GM21367 (cell line): ENCODE results near the gene THBS2.
"Not testable (repeated sequence)": the region's sequence is repeated elsewhere in the genome, so short reads cannot be mapped to it uniquely, and the experiment has no call there.

Experiments
- ATAC-seq: cut with Tn5 transposase; IDR thresholded peaks from one replicate; pipeline ENCODE4 v1.9.1; 2021; ENCODE audit not compliant: unreplicated experiment

THBS2 gene

DNA sequence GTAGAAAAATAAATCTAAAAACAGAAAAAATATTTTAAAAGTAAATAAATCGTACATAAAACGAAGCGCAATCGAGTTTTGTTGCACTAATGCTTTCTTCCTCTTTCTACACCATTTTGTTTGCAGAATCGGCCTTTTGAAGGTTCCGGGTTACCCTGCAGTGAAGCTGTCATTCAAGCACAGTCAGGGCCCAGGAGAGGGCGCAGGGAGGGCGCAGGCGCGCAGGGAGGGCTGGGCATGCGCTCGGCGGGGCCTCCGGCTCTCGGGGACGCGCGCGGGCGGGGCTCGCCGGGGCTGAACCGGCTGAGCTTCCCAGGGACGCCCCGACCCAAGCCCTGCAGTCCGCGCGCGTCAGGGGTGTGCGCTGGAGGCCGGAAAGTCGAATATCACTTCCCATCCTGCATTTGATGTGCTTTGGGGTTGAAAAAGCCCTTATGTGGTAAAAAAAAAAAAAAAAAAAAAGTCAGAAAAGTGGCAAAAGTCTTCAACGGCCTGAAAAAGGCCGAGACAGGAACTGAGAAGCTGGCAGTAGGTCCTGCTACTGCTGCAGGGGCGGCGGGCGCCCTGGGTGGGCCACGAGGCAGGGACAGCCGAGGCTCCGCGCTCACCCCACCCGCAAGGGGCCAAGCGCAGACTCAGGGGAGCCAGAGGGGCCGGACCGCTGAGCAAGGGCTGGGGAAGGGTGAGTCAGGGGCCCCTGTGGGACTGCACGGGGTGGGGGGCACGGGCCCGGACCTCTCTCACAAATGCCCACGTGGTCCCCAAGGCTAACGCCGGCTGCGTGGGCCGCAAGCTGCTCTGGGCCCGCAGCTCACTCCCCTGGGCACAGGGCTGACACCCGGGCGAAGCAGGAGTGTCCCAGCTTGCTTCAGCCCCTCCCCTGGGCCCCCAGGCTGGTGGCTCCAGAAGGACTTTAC, 40.5 kb downstream of the THBS2 start:
- ATAC-seq = peak; percentile 100

DNA sequence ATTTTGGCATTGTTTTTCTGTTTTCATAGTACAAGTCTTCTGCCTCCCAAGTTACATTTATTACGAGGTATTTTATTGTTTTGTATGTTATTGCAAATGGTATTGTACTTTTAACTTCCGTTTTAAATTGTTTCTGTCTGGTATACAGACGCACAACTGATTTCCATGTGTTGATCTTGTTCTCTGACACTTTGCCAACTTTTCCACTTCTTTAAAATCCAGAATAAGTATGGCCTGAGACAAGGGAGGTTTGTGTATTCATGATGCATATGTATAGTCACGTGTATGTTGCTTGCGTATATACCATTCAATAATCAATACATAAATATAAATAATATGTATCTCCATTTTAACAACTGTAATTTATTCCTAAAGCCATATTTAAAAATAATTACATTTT, 41.2 kb downstream of the THBS2 start:
- ATAC-seq = no peak

GRCh38 chr6:169211881-169212280, 41.8 kb downstream of the THBS2 start:
- no peak for ATAC-seq

DNA sequence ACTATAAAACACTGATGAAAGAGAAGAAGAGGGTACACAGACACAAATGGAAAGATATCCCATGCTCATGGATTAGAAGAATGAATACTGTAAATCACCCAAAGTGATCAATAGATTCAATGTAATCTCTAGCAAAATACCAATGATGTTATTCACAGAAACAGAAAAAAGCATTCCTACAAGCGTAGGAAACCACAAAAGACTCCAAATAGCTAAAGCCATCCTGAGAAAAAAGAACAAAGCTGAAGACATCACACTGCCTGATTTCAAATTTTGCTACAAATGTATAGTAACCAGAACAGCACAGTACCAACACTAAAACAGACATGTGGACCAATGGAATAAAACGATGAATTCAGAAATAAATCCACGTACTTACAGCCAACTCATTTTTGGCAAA, 43.0 kb downstream of the THBS2 start:
- ATAC-seq = no peak

DNA sequence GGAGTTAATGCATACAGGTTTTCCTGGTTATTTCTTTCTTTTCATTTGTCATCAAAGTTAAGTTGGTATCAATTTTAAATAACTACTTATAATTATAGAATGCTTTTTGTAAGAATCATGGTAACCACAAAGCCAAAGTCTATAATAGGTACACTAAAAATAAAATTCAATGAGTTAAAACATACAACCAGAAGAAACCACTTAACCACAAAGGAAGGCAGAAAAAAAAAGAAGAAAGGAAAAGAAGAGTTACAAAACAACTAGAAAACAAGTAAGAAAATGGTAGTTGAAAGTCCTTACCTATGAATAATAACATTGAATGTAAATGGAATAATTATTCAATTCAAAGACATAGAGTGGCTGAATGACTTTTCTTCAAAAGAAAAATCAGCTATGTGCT, 45.6 kb downstream of the THBS2 start:
- no peak for ATAC-seq

GRCh38 chr6:169207482-169207881, 46.2 kb downstream of the THBS2 start:
- no peak for ATAC-seq

DNA sequence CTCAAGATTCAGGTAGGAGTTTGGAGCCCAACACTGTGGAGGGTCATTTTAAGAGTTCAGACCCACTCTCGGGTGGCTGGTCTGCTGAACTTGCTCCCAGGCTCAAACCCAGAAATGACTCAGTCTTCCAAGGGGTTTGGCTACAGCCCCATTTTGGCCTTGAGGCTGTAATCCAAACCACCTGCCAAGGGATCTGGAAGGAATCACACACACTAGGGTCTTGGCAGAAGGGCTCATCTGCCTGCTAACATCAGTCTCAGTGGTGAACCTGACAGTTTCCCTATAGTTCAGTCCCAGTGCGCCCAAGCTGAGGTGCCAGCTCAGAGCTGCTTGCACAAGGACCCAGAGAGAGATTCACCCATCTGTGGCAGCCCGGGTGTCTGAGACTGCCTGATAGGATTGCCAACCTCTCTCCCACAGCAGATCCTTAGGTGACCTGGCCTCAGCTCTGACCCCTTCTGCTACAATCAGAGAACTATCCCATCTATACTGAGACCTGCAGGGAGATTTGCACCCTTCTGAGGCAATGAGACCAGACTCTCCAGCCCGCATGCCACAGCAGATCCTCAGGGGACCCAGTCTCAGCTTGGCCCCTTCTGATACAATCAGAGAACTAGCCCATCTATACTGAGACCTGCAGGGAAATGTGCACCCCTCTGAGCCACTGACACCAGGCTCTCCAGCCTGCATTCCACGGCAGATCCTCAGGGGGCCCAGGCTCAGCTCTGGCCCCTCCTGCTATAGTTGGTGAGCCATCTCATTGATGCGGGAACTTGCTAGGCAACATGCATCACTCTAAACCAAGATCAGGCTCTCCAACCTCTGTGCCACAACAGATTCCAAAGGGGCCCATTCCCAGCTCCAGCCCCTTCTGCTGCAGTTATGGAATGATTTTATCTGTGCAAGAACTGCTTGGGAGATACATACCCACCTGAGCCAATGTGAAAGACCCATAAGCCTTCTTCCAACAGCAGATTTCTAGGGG, 48.2 kb downstream of the THBS2 start:
- ATAC-seq = no peak

- no peak for ATAC-seq
Observed at GRCh38 chr6:169204167-169204566, 49.5 kb downstream of the THBS2 start.

- no peak for ATAC-seq
Observed at GRCh38 chr6:169201985-169202384, 51.7 kb downstream of the THBS2 start.

DNA sequence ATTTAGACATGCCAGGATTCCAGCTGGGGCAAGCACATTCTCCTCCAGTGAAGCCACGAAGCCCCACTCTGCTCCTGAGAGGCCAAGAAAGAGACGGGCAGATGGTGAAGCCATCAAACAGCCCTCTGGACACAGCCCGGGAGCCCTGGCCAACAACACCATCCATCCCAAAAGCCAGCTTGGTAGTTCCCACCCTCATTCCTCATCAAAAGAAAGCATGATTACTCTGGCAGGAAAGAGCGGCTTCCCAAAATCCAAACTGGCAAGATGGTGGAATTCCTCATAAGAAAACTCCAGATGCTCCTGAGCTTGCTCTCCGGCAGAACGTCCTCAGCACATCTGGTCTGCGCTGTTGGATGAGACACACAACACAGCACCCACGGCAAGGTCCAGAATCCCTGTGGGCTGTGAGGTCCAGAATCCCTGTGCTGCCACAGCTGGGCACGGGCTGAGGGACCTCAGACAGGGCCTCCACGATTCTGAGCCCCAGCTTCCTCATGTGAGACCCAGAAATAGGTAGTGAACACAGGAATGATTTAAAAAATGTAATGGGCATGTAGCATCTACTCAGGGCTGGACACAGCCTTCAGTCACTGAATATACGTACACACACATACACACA, 52.6 kb downstream of the THBS2 start:
- no peak for ATAC-seq

GRCh38 chr6:169199625-169200335, 53.9 kb downstream of the THBS2 start:
- no peak for ATAC-seq

GRCh38 chr6:169198885-169199284, 54.8 kb downstream of the THBS2 start:
- ATAC-seq = no peak

- not testable (repeated sequence) for ATAC-seq
Observed at GRCh38 chr6:169197929-169198328, 55.7 kb downstream of the THBS2 start.

GRCh38 chr6:169196279-169196678, 57.4 kb downstream of the THBS2 start:
- ATAC-seq = not testable (repeated sequence)

DNA sequence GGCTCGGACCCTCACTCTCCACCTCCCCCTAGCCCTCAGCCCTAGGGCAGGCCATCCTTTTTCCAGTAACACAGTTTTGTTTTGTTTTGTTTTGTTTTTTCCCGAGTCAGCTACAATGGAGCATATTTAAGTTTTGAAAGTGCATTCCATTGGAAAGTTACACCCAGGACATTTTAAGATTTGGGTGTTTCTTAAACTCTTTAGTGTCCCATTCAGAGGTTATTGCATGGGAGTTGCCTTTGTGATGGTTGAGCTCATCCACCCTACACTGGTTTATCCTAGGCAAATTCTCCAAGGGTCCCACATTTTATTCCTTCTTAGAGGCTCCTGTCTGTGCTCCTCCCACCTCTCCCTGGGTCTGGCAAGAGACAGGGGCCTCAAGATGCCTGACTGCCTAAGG, 58.9 kb downstream of the THBS2 start:
- no peak for ATAC-seq

DNA sequence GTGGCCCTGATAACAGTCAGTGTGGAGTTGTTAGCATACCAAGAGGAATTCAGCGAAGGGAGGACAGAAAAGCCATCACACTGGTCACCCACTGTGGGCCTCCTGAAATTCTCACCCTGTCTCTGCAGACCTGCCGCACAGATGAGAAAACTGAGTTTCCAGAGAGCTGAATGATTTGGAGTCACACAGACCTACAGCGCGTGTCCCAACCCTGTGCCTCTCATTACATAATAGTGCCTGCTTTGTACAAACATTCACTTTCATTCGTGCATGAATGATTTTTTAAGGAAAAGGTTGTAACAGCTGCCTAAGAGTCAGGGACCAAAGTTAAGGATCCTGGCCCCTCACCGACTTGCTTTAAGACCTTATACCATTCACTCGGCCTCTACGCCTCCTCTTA, 62.7 kb downstream of the THBS2 start:
- no peak for ATAC-seq

DNA sequence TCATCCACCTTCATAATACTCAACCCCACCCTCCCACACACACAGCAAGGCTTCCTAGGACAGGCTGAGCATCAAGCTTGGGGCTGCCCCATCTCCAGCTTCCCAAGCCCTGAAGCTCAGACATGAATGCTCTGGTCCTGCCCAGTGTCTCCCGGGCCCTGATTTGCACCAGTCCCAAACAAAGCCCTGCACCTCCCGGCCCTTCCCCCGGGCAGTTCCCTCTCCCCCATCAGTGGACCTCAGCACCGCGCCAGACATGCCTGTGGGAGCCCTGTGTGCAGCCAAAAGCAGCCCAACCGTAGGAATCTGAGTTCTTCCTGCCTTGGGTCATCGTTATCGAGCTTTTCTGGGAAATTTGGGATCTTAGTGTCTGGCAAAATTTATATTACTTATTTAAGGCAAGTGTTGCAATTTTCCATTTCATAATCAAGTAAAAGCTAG, 63.5 kb downstream of the THBS2 start:
- ATAC-seq = no peak

- no peak for ATAC-seq
Observed at GRCh38 chr6:169189686-169190085, 64.0 kb downstream of the THBS2 start.

GRCh38 chr6:169189182-169189581, 64.5 kb downstream of the THBS2 start:
- no peak for ATAC-seq

DNA sequence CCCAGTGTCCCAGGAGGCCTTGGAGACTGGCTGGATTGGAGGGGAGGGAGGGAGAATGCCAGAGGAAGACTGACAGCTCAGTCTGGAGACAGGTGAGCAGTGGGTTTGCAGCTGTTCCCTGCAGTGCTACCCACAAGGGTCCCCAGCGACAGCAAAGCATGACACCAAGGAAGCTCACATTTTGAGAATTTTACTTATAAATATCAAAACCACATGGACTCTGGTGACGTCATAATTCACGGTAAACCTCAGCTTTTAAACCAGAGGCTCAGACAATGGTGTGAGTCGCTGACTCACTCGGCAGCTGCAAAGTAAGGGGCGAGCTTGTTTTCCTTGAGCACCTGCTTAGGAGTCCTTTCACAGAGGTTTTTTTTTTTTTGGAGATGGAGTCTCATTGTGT, 65.2 kb downstream of the THBS2 start:
- ATAC-seq = no peak

GRCh38 chr6:169188051-169188470, 65.6 kb downstream of the THBS2 start:
- ATAC-seq = no peak
